ENCODE results near the gene DCAF12L1.

Gene DCAF12L1

GRCh38 chrX:126552313-126553022 lies at the start of gene DCAF12L1:
Gene DCAF12L1 (minus strand): TSS chrX:126552814. CDS start chrX:126552608, 206 bp downstream.
- DNase-seq: no peak

GRCh38 chrX:126580877-126581276 lies 28.3 kb upstream of the DCAF12L1 start:
- DNase-seq: no peak

GRCh38 chrX:126575911-126576310 lies 23.3 kb upstream of the DCAF12L1 start:
- DNase-seq: no peak

GRCh38 chrX:126557151-126557550 lies 4.5 kb upstream of the DCAF12L1 start:
- DNase-seq: no peak

GRCh38 chrX:126551725-126552312 lies 795 bp downstream of the DCAF12L1 start:
- DNase-seq: no peak

GRCh38 chrX:126551306-126551705 lies 1.3 kb downstream of the DCAF12L1 start:
- no peak for DNase-seq

- DNase-seq: no peak
Observed at GRCh38 chrX:126550816-126551215, 1.8 kb downstream of the DCAF12L1 start.

GRCh38 chrX:126509923-126510322 lies 42.7 kb downstream of the DCAF12L1 start:
- no peak for DNase-seq
